ENCODE data around the gene PTPN22. TPM values are rescaled to one million over a fixed set of nuclear protein-coding genes. Genes with fewer than 3 reads are reported as not detected.

PTPN22 gene
- total RNA-seq, 1 experiment from 2014 or later: 0.38 TPM

DNA sequence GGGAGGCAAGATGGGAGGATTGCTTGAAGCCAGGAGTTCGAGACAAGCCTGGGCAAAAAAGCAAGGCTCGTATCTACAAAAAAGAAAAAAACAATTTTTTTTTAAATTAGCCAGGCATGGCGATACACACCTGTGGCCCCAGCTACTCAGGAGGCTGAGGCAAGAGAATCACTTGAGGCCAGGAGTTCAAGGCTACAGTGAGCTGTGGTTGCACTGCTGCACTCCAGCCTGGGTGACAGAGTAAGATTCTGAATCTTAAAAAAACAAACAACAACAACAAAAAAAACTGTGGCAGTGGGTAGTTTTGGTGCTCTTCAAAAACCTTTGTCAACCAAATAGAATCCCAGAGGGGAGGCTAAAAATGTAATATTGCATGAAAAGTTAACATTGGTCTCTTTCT lies 734 bp downstream of the PTPN22 start:
- CTCF ChIA-PET: no interaction called here
- no peaks in the 10 kb centered on the region for H3K36me3 Mint-ChIP-seq (ENCODE audit: insufficient read depth, unreplicated experiment)
- H3K27me3 Mint-ChIP-seq (ENCODE audit: unreplicated experiment): no peaks in the 10 kb centered on the region
- H3K27ac Mint-ChIP-seq (ENCODE audit: unreplicated experiment): no peak overlapping the region
- no peak for DNase-seq
- TF ChIP-seq CTCF (IDR thresholded peaks at IDR 0.05; ENCODE audit: unreplicated experiment): no peak
- no TSS peak for BruUV-seq (replicated peaks)
- peaks cover 17% of the 10 kb centered on the region for H3K4me1 Mint-ChIP-seq (ENCODE audit: low read depth, unreplicated experiment)
- no peaks in the 10 kb centered on the region for H3K9me3 Mint-ChIP-seq (ENCODE audit: low read depth, unreplicated experiment)
- H3K4me3 Mint-ChIP-seq (ENCODE audit: low read depth, unreplicated experiment): no peak overlapping the region
- intact Hi-C loops (cut with micrococcal nuclease; ENCODE audit: unreplicated experiment): no loop called here

GRCh38 chr1:113868387-113869083 lies 3.0 kb downstream of the PTPN22 start:
- H3K4me1 Mint-ChIP-seq (ENCODE audit: low read depth, unreplicated experiment): no peaks in the 10 kb centered on the region
- CTCF ChIA-PET: no interaction called here
- H3K36me3 Mint-ChIP-seq (ENCODE audit: insufficient read depth, unreplicated experiment): no peaks in the 10 kb centered on the region
- H3K27me3 Mint-ChIP-seq (ENCODE audit: unreplicated experiment): no peaks in the 10 kb centered on the region
- no peak for DNase-seq
- no peak for TF ChIP-seq CTCF (IDR thresholded peaks at IDR 0.05; ENCODE audit: unreplicated experiment)
- H3K9me3 Mint-ChIP-seq (ENCODE audit: low read depth, unreplicated experiment): no peaks in the 10 kb centered on the region
- intact Hi-C loops (cut with micrococcal nuclease; ENCODE audit: unreplicated experiment): no loop called here
- no TSS peak for BruUV-seq (replicated peaks)
- H3K4me3 Mint-ChIP-seq (ENCODE audit: low read depth, unreplicated experiment): no peak overlapping the region
- H3K27ac Mint-ChIP-seq (ENCODE audit: unreplicated experiment): no peak overlapping the region

DNA sequence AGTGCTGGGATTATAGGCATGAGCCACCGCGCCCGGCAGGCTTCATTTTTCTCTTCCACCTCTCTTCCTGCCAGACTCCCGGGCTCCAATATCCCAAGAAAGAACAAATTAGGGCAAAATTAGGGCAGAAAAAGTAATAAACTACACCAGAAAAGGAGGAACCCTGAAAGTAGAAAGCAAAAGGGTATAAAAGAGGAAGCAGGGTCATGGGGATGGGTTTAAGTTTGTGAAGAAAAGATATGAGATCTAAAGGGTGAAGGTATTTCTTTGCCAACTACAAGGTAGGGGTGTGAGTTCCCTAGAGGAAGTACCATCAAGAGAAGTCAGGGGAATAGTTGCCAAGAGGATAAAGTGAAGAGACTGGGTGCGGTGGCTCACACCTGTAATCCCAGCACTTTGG lies 9.9 kb downstream of the PTPN22 start:
- H3K4me3 Mint-ChIP-seq (ENCODE audit: low read depth, unreplicated experiment): no peak overlapping the region
- H3K4me1 Mint-ChIP-seq (ENCODE audit: low read depth, unreplicated experiment): peaks cover 7% of the 10 kb centered on the region
- TF ChIP-seq CTCF (IDR thresholded peaks at IDR 0.05; ENCODE audit: unreplicated experiment): no peak
- H3K9me3 Mint-ChIP-seq (ENCODE audit: low read depth, unreplicated experiment): no peaks in the 10 kb centered on the region
- no peak for DNase-seq
- no peaks in the 10 kb centered on the region for H3K36me3 Mint-ChIP-seq (ENCODE audit: insufficient read depth, unreplicated experiment)
- no TSS peak for BruUV-seq (replicated peaks)
- no peak overlapping the region for H3K27ac Mint-ChIP-seq (ENCODE audit: unreplicated experiment)
- intact Hi-C loops (cut with micrococcal nuclease; ENCODE audit: unreplicated experiment): no loop called here
- H3K27me3 Mint-ChIP-seq (ENCODE audit: unreplicated experiment): no peaks in the 10 kb centered on the region
- CTCF ChIA-PET: no interaction called here

- BruUV-seq (replicated peaks): no TSS peak
- TF ChIP-seq CTCF (IDR thresholded peaks at IDR 0.05; ENCODE audit: unreplicated experiment): no peak
- Mint-ChIP-seq H3K9me3 (ENCODE audit: low read depth, unreplicated experiment) (no peaks in the 10 kb centered on the region), H3K4me1 (ENCODE audit: low read depth, unreplicated experiment) (peaks cover 7% of the 10 kb centered on the region), H3K36me3 (ENCODE audit: insufficient read depth, unreplicated experiment) (no peaks in the 10 kb centered on the region), H3K27ac (ENCODE audit: unreplicated experiment) (no peak overlapping the region), H3K4me3 (ENCODE audit: low read depth, unreplicated experiment) (no peak overlapping the region), H3K27me3 (ENCODE audit: unreplicated experiment) (no peaks in the 10 kb centered on the region)
- CTCF ChIA-PET: no interaction called here
- intact Hi-C loops (cut with micrococcal nuclease; ENCODE audit: unreplicated experiment): no loop called here
- no peak for DNase-seq
These were observed 10.6 kb downstream of the PTPN22 start for GRCh38 chr1:113860891-113861290.

Measured in Calu3 (cell line).